GM11168 (cell line): ENCODE results near the gene PATL2.
"Not testable (repeated sequence)": the region's sequence is repeated elsewhere in the genome, so short reads cannot be mapped to it uniquely, and the experiment has no call there.

Source experiments
- in situ Hi-C: fragments of 300-500 bp; cut with MboI; formaldehyde crosslinking; loops from one replicate; pipeline ENCODE4 v1.12.0; 2022; ENCODE audit warnings: low sequenced_read_pairs; ENCODE audit not compliant: unreplicated experiment

PATL2 gene

GRCh38 chr15:44657378-44657777, 53.7 kb downstream of the PATL2 start:
- in situ Hi-C loops: no loop called here

- in situ Hi-C loops: no loop called here
Observed at GRCh38 chr15:44656913-44657312, 54.2 kb downstream of the PATL2 start.

- in situ Hi-C loops: no loop called here
Observed at GRCh38 chr15:44656298-44656697, 54.8 kb downstream of the PATL2 start.

GRCh38 chr15:44654858-44655257, 56.3 kb downstream of the PATL2 start:
- in situ Hi-C loops: no loop called here

- in situ Hi-C loops: no loop called here
Observed at GRCh38 chr15:44647637-44648036, 63.5 kb downstream of the PATL2 start.

- in situ Hi-C loops: no loop called here
Observed at GRCh38 chr15:44647036-44647435, 64.1 kb downstream of the PATL2 start.

- in situ Hi-C loops: no loop called here
Observed at GRCh38 chr15:44646460-44646859, 64.7 kb downstream of the PATL2 start.

- in situ Hi-C loops: no loop called here
Observed at GRCh38 chr15:44641651-44642050, 69.5 kb downstream of the PATL2 start.

GRCh38 chr15:44636976-44637375, 74.1 kb downstream of the PATL2 start:
- in situ Hi-C loops: no loop called here

- in situ Hi-C loops: no loop called here
Observed at GRCh38 chr15:44633603-44634002, 77.5 kb downstream of the PATL2 start.

- in situ Hi-C loops: not testable (repeated sequence)
Observed at GRCh38 chr15:44625286-44625685, 85.8 kb downstream of the PATL2 start.

- in situ Hi-C loops: no loop called here
Observed at GRCh38 chr15:44623178-44623577, 87.9 kb downstream of the PATL2 start.

GRCh38 chr15:44620081-44620480, 91.0 kb downstream of the PATL2 start:
- in situ Hi-C loops: no loop called here

- in situ Hi-C loops: no loop called here
Observed at GRCh38 chr15:44616974-44617373, 94.1 kb downstream of the PATL2 start.
